Right atrium auricular region (tissue), 2 donors: ENCODE results near the gene GAST. TPM values are rescaled to one million over a fixed set of nuclear protein-coding genes. Genes with fewer than 3 reads are reported as not detected.

Experiments
- DNase-seq: peaks from one replicate; pipeline ENCODE4 v3.0.0-alpha.2; 2019; ENCODE audit warnings: low spot score
- H3K27ac ChIP-seq, 2 donors: fragments of 200-600 bp; sonication (generic); 1 replicate in 1 of 2; 2 replicates in 1 of 2; pipeline ENCODE4 v1.5.1; 2016 to 2019
- H3K27me3 ChIP-seq, 2 donors: fragments of 200-600 bp; sonication (generic); one replicate each; pipeline versions ENCODE4 v1.5.1 to v1.6.0; 2017 to 2019
- H3K36me3 ChIP-seq: fragments of 200-600 bp; sonication (generic); one replicate; pipeline ENCODE4 v1.5.1; 2016
- H3K4me1 ChIP-seq, 2 donors: fragments of 200-600 bp; sonication (generic); one replicate each; pipeline versions ENCODE4 v1.5.1 to v1.6.0; 2017 to 2019
- H3K4me3 ChIP-seq, 2 donors: fragments of 200-600 bp; sonication (generic); 1 replicate in 1 of 2; 2 replicates in 1 of 2; pipeline ENCODE4 v1.5.1; 2017 to 2019; ENCODE audit warnings: mild to moderate bottlenecking in 1 of 2, moderate library complexity in 1 of 2
- H3K9me3 ChIP-seq, 2 donors: fragments of 200-600 bp; sonication (generic); one replicate each; pipeline ENCODE4 v1.5.1; 2019
- CTCF ChIP-seq, 2 donors: fragments of 200-600 bp; sonication (generic); IDR thresholded peaks; one replicate each; pipeline ENCODE4 v1.5.1; 2019; ENCODE audit warnings: antibody characterized with exemption in 2 of 2
- total RNA-seq, 2 donors: library from RNA; depleted of rRNA; stranded (reverse); fragments of >200 nt; gene quantifications; one replicate each; pipeline ENCODE4 v1.1.0, GENCODE V29; 2016

Gene GAST
- total RNA-seq, 2 donors from 2014 or later: not detected

GRCh38 chr17:41705271-41705991 is 6.7 kb upstream of the GAST start:
- Histone ChIP-seq H3K36me3 (no peaks in the 10 kb centered on the region), H3K27me3 (no peaks in the 10 kb centered on the region), H3K4me3 (no peak overlapping the region), H3K4me1 (no peaks in the 10 kb centered on the region), H3K9me3 (no peaks in the 10 kb centered on the region), H3K27ac (no peak overlapping the region)
- no peak for TF ChIP-seq CTCF (IDR thresholded peaks at IDR 0.05)
- DNase-seq: no peak

GRCh38 chr17:41707803-41708669 is 4.1 kb upstream of the GAST start:
- no peaks in the 10 kb centered on the region for H3K4me1 ChIP-seq
- H3K27ac ChIP-seq: no peak overlapping the region
- H3K36me3 ChIP-seq: no peaks in the 10 kb centered on the region
- no peaks in the 10 kb centered on the region for H3K9me3 ChIP-seq
- DNase-seq: no peak
- TF ChIP-seq CTCF (IDR thresholded peaks at IDR 0.05): no peak
- no peak overlapping the region for H3K4me3 ChIP-seq
- H3K27me3 ChIP-seq: no peaks in the 10 kb centered on the region

GRCh38 chr17:41710472-41711090 is 1.6 kb upstream of the GAST start:
- Histone ChIP-seq H3K27me3 (no peaks in the 10 kb centered on the region), H3K4me3 (no peak overlapping the region), H3K36me3 (no peaks in the 10 kb centered on the region), H3K9me3 (no peaks in the 10 kb centered on the region), H3K27ac (no peak overlapping the region), H3K4me1 (no peaks in the 10 kb centered on the region)
- DNase-seq: no peak
- no peak for TF ChIP-seq CTCF (IDR thresholded peaks at IDR 0.05)

- no peaks in the 10 kb centered on the region for H3K27me3 ChIP-seq
- no peak for DNase-seq
- no peak overlapping the region for H3K4me3 ChIP-seq
- no peaks in the 10 kb centered on the region for H3K9me3 ChIP-seq
- H3K27ac ChIP-seq: no peak overlapping the region
- TF ChIP-seq CTCF (IDR thresholded peaks at IDR 0.05): no peak
- H3K4me1 ChIP-seq: no peaks in the 10 kb centered on the region
- no peaks in the 10 kb centered on the region for H3K36me3 ChIP-seq
These were observed 5.5 kb downstream of the GAST start for GRCh38 chr17:41717408-41718286.

- H3K27ac ChIP-seq: no peak overlapping the region
- TF ChIP-seq CTCF (IDR thresholded peaks at IDR 0.05): no peak
- H3K4me3 ChIP-seq: no peak overlapping the region
- DNase-seq: no peak
- H3K27me3 ChIP-seq: no peaks in the 10 kb centered on the region
- no peaks in the 10 kb centered on the region for H3K4me1 ChIP-seq
- H3K36me3 ChIP-seq: no peaks in the 10 kb centered on the region
- H3K9me3 ChIP-seq: no peaks in the 10 kb centered on the region
These were observed 6.1 kb downstream of the GAST start for GRCh38 chr17:41718287-41718645.
